CD4-positive, alpha-beta T cell treated with Interleukin-6 for 4 hours (primary cell): Measurements from ENCODE around the gene GNA12.
"Not testable (repeated sequence)": the region's sequence is repeated elsewhere in the genome, so short reads cannot be mapped to it uniquely, and the experiment has no call there.

Source experiments
- DNase-seq: peaks from one replicate; pipeline ENCODE4 v3.0.0-alpha.2; 2020; ENCODE audit warnings: mixed read lengths

The GNA12 gene

GRCh38 chr7:2688409-2689342 lies 155.4 kb downstream of the GNA12 start:
- DNase-seq = no peak

- no peak for DNase-seq
Measured at GRCh38 chr7:2687881-2688318, 156.2 kb downstream of the GNA12 start, which contains the start of gene AMZ1. Gene AMZ1, plus strand, starts transcription at chr7:2688202. Its CDS starts 12,250 bp downstream, at chr7:2700452.

GRCh38 chr7:2687338-2687869 lies 156.7 kb downstream of the GNA12 start:
- DNase-seq = no peak

GRCh38 chr7:2686101-2686500 lies 158.0 kb downstream of the GNA12 start:
- no peak for DNase-seq

- DNase-seq = no peak
Measured at GRCh38 chr7:2684501-2684900, 159.6 kb downstream of the GNA12 start.

- DNase-seq = no peak
Measured at GRCh38 chr7:2681929-2682799, 161.9 kb downstream of the GNA12 start.

GRCh38 chr7:2680792-2681490 lies 163.2 kb downstream of the GNA12 start:
- peak; percentile 72 for DNase-seq

GRCh38 chr7:2680256-2680655 lies 163.9 kb downstream of the GNA12 start:
- no peak for DNase-seq

- DNase-seq = not testable (repeated sequence)
Measured at GRCh38 chr7:2679135-2680127, 164.7 kb downstream of the GNA12 start.

- not testable (repeated sequence) for DNase-seq
Measured at GRCh38 chr7:2678454-2678853, 165.7 kb downstream of the GNA12 start.
